ENCODE measurements around the gene RBP2.

DNA sequence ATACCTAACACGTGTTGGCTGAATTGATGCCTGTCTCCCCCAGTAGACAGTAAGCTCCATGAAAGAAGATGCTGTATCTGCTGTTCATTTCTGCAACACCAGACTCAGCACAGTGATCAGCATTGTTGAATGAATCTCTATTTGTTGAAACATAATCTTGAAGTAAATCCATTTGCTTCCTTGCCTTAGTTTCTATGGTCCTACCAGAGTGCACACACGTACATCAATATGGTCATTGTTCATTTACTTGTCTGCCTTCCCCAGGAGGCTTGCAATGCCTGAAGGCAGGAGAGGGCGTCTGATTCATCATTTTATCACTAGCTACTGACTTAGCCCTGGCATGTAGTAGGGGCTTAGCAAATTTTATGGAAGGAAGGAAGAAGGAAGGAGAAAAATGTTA is 19.2 kb downstream of the RBP2 start:
- TF ChIP-seq EZH2 (IDR thresholded peaks at IDR 0.05; ENCODE audit: insufficient read depth, low read length), result no peak
- TF ChIP-seq CTCF (IDR thresholded peaks at IDR 0.05; ENCODE audit: insufficient read depth, low read depth, low read length), result no peak
